GM23338 (cell line): ENCODE measurements around the gene RNU7-1. TPM values are rescaled to one million over a fixed set of nuclear protein-coding genes. Genes with fewer than 3 reads are reported as not detected.
A peak's percentile ranks its signal among the peaks of the same experiment; 100 is the strongest.

Experiments
- ATAC-seq: fragments of 200-7000 bp; cut with Tn5 transposase; 3 replicates; pipeline ENCODE4 v1.9.1; 2020
- DNase-seq: peaks from one replicate; pipeline ENCODE4 v3.0.0-alpha.2; 2015; ENCODE audit warnings: low spot score
- H2AFZ ChIP-seq: fragments of 200-600 bp; sonication (generic); 2 replicates; pipeline ENCODE4 v1.8.0; 2016; ENCODE audit warnings: antibody characterized with exemption, mild to moderate bottlenecking, moderate library complexity
- H3F3A ChIP-seq: fragments of 200-600 bp; sonication (generic); replicated peaks from 2 replicates; pipeline ENCODE4 v1.8.0; 2017; ENCODE audit warnings: antibody characterized with exemption, mixed run types, low read depth
- H3K27ac ChIP-seq: fragments of 200-600 bp; sonication (generic); 2 replicates; pipeline ENCODE4 v1.6.1; 2016; ENCODE audit warnings: low read depth
- H3K27me3 ChIP-seq: fragments of 200-600 bp; sonication (generic); 2 replicates; pipeline ENCODE4 v1.8.0; 2016; ENCODE audit warnings: mild to moderate bottlenecking, mixed run types, moderate library complexity; ENCODE audit not compliant: insufficient read depth
- H3K36me3 ChIP-seq: fragments of 200-600 bp; sonication (generic); 2 replicates; pipeline ENCODE4 v1.8.0; 2016; ENCODE audit warnings: mild to moderate bottlenecking; ENCODE audit not compliant: insufficient read depth
- H3K4me1 ChIP-seq: fragments of 200-600 bp; sonication (generic); 2 replicates; pipeline ENCODE4 v1.8.0; 2016; ENCODE audit warnings: mild to moderate bottlenecking, moderate library complexity; ENCODE audit not compliant: insufficient read depth
- H3K4me2 ChIP-seq: fragments of 200-600 bp; sonication (generic); 2 replicates; pipeline ENCODE4 v1.7.1; 2017; ENCODE audit warnings: mixed run types
- H3K4me3 ChIP-seq: fragments of 200-600 bp; sonication (generic); 2 replicates; pipeline ENCODE4 v1.6.1; 2016; ENCODE audit warnings: mixed run types
- H3K79me2 ChIP-seq: fragments of 200-600 bp; sonication (generic); replicated peaks from 2 replicates; pipeline ENCODE4 v1.8.0; 2017; ENCODE audit warnings: mild to moderate bottlenecking; ENCODE audit not compliant: insufficient read depth
- H3K9me2 ChIP-seq: fragments of 200-600 bp; sonication (generic); 2 replicates; pipeline ENCODE4 v1.8.0; 2017; ENCODE audit not compliant: insufficient read depth
- H4K20me1 ChIP-seq: fragments of 200-600 bp; sonication (generic); replicated peaks from 2 replicates; pipeline ENCODE4 v1.8.0; 2017; ENCODE audit warnings: mild to moderate bottlenecking; ENCODE audit not compliant: insufficient read depth
- H3K27ac Mint-ChIP-seq: 2 replicates; pipeline ENCODE4 v1.8.0; 2020; ENCODE audit warnings: inconsistent platforms, mild to moderate bottlenecking, moderate library complexity, mixed read lengths
- H3K27me3 Mint-ChIP-seq: 3 replicates; pipeline ENCODE4 v1.8.0; 2022; ENCODE audit warnings: low read depth, mild to moderate bottlenecking, moderate library complexity, mixed read lengths, inconsistent platforms; ENCODE audit not compliant: insufficient read depth, poor library complexity
- H3K36me3 Mint-ChIP-seq: 3 replicates; pipeline ENCODE4 v1.8.0; 2021; ENCODE audit warnings: low read depth, mild to moderate bottlenecking, inconsistent platforms, moderate library complexity, mixed read lengths
- H3K4me1 Mint-ChIP-seq: 3 replicates; pipeline ENCODE4 v1.8.0; 2020; ENCODE audit warnings: mild to moderate bottlenecking, inconsistent platforms, mixed read lengths
- H3K4me3 Mint-ChIP-seq: 3 replicates; pipeline ENCODE4 v1.8.0; 2021; ENCODE audit warnings: moderate library complexity, mild to moderate bottlenecking, inconsistent platforms, mixed read lengths
- H3K9me3 Mint-ChIP-seq: 3 replicates; pipeline ENCODE4 v1.8.0; 2020; ENCODE audit warnings: moderate library complexity, mild to moderate bottlenecking, inconsistent platforms, mixed read lengths
- CREB1 ChIP-seq: fragments of 250-450 bp; sonication (Bioruptor Pico); IDR thresholded peaks from 2 replicates; pipeline ENCODE4 v1.5.0; 2020; ENCODE audit warnings: low read depth, mild to moderate bottlenecking, moderate library complexity
- EZH2 ChIP-seq: fragments of 200-600 bp; sonication (generic); IDR thresholded peaks from one replicate; pipeline ENCODE4 v1.8.0; 2017; ENCODE audit warnings: antibody characterized with exemption, mild to moderate bottlenecking, low read depth; ENCODE audit not compliant: unreplicated experiment
- EZH2phosphoT487 ChIP-seq: fragments of 200-600 bp; sonication (generic); IDR thresholded peaks from one replicate; pipeline ENCODE4 v1.8.1; 2018; ENCODE audit warnings: antibody characterized with exemption; ENCODE audit not compliant: unreplicated experiment
- JUNB ChIP-seq: IDR thresholded peaks from one replicate; pipeline ENCODE4 v1.6.1; 2016; ENCODE audit warnings: antibody characterized with exemption; ENCODE audit not compliant: unreplicated experiment
- NANOG ChIP-seq: IDR thresholded peaks from 2 replicates; pipeline ENCODE4 v1.6.1; 2016; ENCODE audit warnings: antibody characterized with exemption, borderline replicate concordance
- POLR2AphosphoS5 ChIP-seq: IDR thresholded peaks from 2 replicates; pipeline ENCODE4 v1.6.1; 2016; ENCODE audit warnings: antibody characterized with exemption, low read depth
- STAT1 ChIP-seq: IDR thresholded peaks from one replicate; pipeline ENCODE4 v1.6.1; 2016; ENCODE audit warnings: antibody characterized with exemption; ENCODE audit not compliant: unreplicated experiment
- ZNF331 ChIP-seq: fragments of 250-450 bp; sonication (Bioruptor Pico); IDR thresholded peaks from 2 replicates; pipeline ENCODE4 v1.5.0; 2020; ENCODE audit warnings: low read depth, mild to moderate bottlenecking, moderate library complexity
- polyA plus RNA-seq: library from polyadenylated mRNA; unstranded; fragments of >200 nt; fragmentation: Nextera tagmentation; extraction: Ambion mirVana; gene quantifications from 2 replicates; pipeline ENCODE4 v1.2.1, GENCODE V29; 2016
- total RNA-seq: library from RNA; depleted of rRNA; stranded (reverse); fragments of >200 nt; shearing (Covaris generic); gene quantifications from 2 replicates; pipeline ENCODE4 v1.2.3, GENCODE V29; 2014
- TF ChIP-seq, protein P1 (sequence below): IDR thresholded peaks from one replicate; pipeline ENCODE4 v1.6.1; 2018; ENCODE audit warnings: antibody characterized with exemption; ENCODE audit not compliant: unreplicated experiment
- TF ChIP-seq, protein P2 (sequence below), 2 experiments: fragments of 200-600 bp in 1 of 2; sonication (generic) in 1 of 2; conservative IDR thresholded peaks; 2 replicates each; pipeline versions ENCODE4 v1.5.1 to v1.6.1; 2016 to 2017; ENCODE audit warnings: antibody characterized with exemption in 2 of 2, low read depth in 2 of 2, mild to moderate bottlenecking in 2 of 2, moderate library complexity in 1 of 2
- TF ChIP-seq, protein P3 (sequence below): IDR thresholded peaks from 2 replicates; pipeline ENCODE4 v1.6.1; 2016; ENCODE audit warnings: antibody characterized with exemption

The RNU7-1 gene
- total and polyA plus RNA-seq, 2 experiments from 2014 or later = not detected

DNA sequence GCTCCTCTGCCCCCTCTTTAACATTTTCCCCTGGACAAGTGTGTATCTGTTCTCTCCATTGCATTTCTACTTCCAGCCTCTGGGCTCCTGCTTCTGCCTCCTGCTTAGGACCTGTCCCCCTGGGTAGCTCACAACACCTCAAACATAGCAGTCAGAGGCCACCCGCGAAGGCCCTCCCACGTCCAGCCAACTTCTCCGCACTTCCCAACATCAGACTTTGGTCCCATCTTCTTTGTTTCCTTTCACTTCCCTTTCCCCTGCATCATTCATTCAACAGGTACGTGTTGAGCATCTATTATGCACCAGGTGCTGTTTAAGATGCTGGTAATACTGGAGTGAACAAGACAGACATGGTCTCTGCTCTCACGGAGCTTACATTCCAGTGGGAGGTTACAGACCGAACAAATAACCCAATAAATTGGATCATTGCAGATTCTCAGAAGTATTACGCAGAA is 3.3 kb downstream of the RNU7-1 start (continued):
- TF ChIP-seq, protein P1, sequence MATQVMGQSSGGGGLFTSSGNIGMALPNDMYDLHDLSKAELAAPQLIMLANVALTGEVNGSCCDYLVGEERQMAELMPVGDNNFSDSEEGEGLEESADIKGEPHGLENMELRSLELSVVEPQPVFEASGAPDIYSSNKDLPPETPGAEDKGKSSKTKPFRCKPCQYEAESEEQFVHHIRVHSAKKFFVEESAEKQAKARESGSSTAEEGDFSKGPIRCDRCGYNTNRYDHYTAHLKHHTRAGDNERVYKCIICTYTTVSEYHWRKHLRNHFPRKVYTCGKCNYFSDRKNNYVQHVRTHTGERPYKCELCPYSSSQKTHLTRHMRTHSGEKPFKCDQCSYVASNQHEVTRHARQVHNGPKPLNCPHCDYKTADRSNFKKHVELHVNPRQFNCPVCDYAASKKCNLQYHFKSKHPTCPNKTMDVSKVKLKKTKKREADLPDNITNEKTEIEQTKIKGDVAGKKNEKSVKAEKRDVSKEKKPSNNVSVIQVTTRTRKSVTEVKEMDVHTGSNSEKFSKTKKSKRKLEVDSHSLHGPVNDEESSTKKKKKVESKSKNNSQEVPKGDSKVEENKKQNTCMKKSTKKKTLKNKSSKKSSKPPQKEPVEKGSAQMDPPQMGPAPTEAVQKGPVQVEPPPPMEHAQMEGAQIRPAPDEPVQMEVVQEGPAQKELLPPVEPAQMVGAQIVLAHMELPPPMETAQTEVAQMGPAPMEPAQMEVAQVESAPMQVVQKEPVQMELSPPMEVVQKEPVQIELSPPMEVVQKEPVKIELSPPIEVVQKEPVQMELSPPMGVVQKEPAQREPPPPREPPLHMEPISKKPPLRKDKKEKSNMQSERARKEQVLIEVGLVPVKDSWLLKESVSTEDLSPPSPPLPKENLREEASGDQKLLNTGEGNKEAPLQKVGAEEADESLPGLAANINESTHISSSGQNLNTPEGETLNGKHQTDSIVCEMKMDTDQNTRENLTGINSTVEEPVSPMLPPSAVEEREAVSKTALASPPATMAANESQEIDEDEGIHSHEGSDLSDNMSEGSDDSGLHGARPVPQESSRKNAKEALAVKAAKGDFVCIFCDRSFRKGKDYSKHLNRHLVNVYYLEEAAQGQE = no peak
- TF ChIP-seq STAT1 (no peak), EZH2phosphoT487 (no peak), NANOG (no peak), CREB1 (CRISPR knock-in tag) (no peak), ZNF331 (CRISPR knock-in tag) (no peak), EZH2 (no peak)
- TF ChIP-seq, protein P2, sequence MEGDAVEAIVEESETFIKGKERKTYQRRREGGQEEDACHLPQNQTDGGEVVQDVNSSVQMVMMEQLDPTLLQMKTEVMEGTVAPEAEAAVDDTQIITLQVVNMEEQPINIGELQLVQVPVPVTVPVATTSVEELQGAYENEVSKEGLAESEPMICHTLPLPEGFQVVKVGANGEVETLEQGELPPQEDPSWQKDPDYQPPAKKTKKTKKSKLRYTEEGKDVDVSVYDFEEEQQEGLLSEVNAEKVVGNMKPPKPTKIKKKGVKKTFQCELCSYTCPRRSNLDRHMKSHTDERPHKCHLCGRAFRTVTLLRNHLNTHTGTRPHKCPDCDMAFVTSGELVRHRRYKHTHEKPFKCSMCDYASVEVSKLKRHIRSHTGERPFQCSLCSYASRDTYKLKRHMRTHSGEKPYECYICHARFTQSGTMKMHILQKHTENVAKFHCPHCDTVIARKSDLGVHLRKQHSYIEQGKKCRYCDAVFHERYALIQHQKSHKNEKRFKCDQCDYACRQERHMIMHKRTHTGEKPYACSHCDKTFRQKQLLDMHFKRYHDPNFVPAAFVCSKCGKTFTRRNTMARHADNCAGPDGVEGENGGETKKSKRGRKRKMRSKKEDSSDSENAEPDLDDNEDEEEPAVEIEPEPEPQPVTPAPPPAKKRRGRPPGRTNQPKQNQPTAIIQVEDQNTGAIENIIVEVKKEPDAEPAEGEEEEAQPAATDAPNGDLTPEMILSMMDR (conservative IDR thresholded peaks at IDR 0.05; ENCODE audit: low read depth in 2 of 2) = no peak

DNA sequence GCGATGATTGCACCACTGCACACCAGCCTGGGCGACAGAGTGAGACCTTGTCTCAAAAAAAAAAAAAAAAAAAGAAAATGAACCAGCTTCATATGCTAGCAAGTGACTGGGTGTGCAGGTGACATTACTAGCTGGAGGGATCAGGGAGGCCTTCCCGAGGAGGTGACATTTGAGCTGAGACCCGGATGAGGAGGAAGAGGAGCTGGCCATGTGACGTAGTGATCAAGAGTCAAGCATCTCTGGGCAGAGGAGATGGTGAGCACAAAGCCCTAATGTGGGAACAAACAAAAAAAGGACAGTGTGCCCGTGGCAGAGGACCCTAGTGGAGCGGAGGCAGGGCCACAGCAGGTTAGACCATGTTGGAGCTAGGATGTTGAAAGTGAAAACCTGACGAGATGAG is 4.0 kb downstream of the RNU7-1 start:
- H4K20me1 ChIP-seq = no peaks in the 10 kb centered on the region
- H3K27ac ChIP-seq = no peak overlapping the region
- peak overlapping the region; percentile 20; the same call in 1 of the 3 replicates for H3K4me3 Mint-ChIP-seq
- H3K27me3 ChIP-seq = no peaks in the 10 kb centered on the region
- TF ChIP-seq STAT1 (no peak), NANOG (no peak), JUNB (no peak), ZNF331 (CRISPR knock-in tag) (no peak), POLR2AphosphoS5 (no peak), EZH2phosphoT487 (no peak)
- TF ChIP-seq, protein P3, sequence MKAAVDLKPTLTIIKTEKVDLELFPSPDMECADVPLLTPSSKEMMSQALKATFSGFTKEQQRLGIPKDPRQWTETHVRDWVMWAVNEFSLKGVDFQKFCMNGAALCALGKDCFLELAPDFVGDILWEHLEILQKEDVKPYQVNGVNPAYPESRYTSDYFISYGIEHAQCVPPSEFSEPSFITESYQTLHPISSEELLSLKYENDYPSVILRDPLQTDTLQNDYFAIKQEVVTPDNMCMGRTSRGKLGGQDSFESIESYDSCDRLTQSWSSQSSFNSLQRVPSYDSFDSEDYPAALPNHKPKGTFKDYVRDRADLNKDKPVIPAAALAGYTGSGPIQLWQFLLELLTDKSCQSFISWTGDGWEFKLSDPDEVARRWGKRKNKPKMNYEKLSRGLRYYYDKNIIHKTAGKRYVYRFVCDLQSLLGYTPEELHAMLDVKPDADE = no peak
- TF ChIP-seq, protein P1 = no peak
- peaks cover 23% of the 10 kb centered on the region for H3F3A ChIP-seq
- peaks cover 46% of the 10 kb centered on the region for H3K27me3 Mint-ChIP-seq
- H3K36me3 Mint-ChIP-seq = no peaks in the 10 kb centered on the region
- H2AFZ ChIP-seq = no peak overlapping the region
- H3K4me3 ChIP-seq = no peak overlapping the region
- H3K9me2 ChIP-seq = no peaks in the 10 kb centered on the region
- H3K9me3 Mint-ChIP-seq = peaks cover 2% of the 10 kb centered on the region; the same call in 2 of the 3 replicates
- no peak for DNase-seq
- no peak overlapping the region for H3K4me2 ChIP-seq
- H3K79me2 ChIP-seq = 0 out of 2 replicates have a peak, but pooled peaks cover 5% of the 10 kb centered on the region
- peaks cover 23% of the 10 kb centered on the region for H3K4me1 ChIP-seq
- H3K4me1 Mint-ChIP-seq = peaks cover 41% of the 10 kb centered on the region
- ATAC-seq = no peak
- no peaks in the 10 kb centered on the region for H3K36me3 ChIP-seq
- H3K27ac Mint-ChIP-seq = no peak overlapping the region
